GM18499 (cell line): Measurements from ENCODE around the gene GIT2.
"Not testable (repeated sequence)": the region's sequence is repeated elsewhere in the genome, so short reads cannot be mapped to it uniquely, and the experiment has no call there.

Experiments
- ATAC-seq: cut with Tn5 transposase; IDR thresholded peaks from one replicate; pipeline ENCODE4 v1.9.1; 2021; ENCODE audit warnings: moderate number of reproducible peaks; ENCODE audit not compliant: insufficient read depth, unreplicated experiment

Gene GIT2

DNA sequence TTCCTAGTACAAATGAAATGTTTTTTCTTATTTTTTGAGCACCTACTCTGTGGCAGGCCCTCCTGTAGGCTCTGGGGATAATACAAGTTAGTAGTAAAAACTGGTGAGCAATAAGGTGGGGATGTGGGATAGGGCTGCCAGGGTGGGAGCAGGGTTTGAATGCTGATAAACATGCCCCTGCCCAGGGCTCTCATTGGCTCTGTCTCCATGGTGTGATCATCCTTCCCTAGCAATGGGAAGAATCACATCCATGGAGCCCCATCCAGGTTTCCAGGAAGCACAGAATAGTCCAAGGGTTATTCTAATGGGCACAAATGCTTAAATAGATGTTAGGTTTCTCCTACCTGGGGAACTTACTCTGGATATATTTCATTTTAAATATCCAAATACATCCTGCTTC is 45.5 kb downstream of the GIT2 start:
- no peak for ATAC-seq

DNA sequence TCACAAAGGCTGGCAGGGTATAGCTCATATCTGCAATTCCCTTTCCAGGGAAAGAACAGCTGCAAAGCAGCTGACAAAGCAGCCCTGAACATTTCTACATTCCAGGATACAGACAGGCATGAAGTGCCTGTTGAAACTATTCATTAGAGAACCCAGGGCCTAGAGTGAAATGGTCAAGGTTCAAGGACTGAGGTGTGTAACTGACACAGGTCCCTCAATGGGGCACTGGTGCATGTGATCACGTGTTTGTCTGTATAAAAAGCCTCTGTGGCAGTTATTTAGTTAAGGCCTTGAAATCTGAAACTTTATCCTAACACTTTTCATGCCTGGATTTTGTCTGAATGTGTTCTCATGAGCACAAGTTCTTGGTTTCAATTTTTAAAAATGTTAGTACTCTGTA is 47.1 kb downstream of the GIT2 start:
- ATAC-seq: no peak

DNA sequence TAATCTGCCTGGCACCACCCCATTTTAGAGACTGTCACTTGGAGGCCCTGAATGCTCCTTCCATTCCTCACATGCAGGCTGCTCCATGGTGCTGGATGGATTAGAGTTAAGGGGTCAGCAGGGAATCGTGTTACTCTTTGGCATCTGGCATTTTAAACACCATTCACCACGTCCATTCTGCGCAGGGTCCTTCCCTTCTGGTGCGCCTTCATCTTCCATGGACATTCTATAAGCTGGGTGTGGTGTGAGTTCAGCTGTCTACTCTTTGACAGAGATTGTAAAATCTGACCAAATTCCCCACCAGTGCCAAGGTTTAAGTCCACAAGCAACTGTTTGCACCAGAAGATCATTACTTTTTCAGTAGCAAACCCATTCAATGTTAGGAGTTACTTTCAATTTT is 47.8 kb downstream of the GIT2 start:
- ATAC-seq: no peak

DNA sequence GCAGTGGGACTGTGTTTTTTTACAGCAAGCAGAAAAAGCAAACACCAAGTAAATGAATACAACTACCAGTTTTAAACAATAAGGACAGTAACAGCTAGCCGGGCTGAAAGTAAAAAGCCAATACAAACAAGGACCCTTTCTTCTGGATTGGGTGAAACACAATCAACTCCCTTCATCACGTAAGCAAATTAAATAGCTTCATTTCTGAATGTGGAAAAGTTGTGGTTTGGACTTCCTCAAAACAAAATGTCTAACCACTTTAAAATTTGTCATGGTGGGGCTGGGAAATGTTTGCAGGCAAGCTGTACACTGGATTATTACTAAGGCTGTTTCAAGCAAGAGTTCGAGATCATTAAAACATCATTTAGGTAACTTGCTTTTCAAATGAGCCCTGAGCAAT is 48.6 kb downstream of the GIT2 start:
- no peak for ATAC-seq

DNA sequence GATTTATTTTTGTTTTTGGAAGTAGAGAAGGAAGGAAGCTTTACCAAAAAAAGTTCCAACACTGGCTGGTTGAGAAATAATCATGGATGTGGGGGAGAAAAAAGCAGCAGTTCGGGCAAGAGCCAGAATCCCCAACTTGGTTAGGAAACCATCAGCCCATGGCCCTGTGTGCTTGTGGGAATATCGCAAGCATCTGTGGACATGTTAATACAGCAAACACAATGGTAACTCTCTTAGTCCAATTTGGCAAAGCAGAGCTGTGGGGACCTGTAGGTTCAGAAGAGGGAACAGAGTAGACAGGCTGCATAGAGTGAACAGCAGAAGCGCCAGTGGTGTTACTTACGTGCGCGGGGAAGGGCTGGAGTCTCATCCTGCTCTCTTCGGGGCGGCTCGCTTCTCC is 49.3 kb downstream of the GIT2 start:
- ATAC-seq: no peak

DNA sequence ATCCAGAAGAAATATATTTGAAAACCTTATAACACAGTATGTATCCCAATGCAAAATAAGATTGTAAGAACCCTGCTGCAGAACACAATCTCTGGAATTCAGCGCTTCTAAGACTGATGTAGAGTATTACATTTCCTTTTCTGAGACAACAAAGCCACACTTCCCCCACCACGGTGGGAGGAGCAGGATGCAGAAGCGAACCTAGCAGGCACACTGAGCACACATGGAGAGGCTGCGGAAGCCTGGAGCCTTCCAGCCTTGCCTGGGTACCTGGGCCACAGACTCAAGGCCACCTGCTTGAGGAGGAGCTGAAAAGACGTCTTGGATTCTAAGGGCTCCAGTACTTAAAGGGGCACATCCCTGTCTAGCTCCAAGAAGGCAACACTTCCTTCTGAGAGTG is 49.7 kb downstream of the GIT2 start:
- ATAC-seq: no peak

DNA sequence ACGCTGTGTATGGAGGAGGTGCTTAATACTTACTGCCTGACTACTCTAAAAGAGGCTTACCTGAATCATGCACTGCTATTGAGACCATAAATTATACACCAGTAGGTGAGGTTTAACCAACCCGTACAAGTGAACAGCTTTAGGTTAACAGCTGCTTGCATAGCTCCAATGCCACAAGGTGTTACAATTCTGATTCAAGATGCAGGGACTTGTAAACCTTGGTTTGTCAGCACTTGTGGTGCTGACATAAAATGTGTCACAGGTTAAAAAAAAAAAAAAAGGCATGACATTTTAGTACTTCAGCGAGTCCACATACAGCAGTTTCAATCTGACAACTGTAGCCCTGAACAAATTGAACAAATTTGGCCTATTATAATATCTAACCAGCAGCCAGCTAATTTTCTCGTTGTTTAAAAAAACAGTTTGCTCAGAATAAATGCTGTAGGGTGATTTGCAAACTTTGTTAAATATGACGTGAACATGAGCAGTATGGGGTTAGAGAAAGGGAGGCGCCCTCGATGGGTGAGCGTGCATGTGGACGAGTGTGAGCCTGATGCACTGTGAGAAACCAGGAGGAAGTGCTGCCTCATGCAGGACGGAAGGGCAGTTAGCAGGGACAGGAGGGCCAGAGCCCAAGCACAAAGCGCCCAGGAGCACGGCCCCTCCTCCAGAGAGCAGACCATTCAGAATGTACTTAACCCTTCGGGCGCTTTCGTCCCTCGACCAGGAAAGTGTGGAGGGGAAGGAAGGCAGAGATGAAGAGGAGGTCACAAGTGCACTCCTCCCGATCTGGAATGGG is 51.4 kb downstream of the GIT2 start:
- ATAC-seq: no peak

DNA sequence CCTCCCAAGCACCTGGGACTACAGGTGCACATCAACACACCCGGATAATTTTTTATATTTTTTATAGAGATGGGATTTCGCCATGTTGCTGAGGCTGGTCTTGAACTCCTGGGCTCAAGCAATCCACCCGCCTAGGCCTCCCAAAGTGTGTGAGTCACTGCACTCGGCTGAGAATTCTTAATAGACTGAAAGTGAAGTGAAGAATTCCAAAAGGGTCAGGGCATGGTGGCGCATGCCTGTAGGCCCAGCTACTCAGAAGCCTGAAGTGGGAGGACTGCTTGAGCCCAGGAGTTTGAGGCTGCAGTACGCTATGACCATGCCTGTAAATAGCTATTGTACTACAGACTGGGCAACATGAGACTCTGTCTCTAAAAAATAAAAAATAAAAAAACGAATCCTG is 52.4 kb downstream of the GIT2 start:
- ATAC-seq: no peak

DNA sequence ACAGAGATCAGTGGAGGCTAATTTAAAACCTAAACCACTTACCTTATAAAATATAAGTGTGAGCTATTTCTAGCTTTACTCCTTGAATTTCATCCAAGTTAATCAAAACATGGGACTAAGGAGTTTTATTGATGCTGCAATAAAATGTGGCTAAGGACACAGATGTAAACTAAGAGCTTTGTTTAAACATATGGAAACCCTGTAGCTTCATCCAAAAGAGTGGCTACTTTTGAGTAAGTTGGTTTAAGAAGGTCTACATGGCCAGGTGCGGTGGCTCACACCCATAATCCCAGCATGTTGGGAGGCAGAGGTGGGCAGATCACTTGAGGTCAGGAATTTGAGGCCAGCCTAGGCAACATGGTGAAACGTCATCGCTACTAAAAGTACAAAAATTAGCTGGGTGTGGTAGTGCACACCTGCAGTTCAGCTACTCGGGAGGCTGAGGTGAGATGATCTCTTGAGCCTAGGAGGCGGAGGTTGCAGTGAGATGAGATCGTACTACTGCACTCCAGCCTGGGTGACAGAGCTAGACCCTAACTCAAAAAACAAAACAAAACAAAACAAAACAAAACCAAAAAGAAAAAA is 55.7 kb downstream of the GIT2 start:
- ATAC-seq: no peak

DNA sequence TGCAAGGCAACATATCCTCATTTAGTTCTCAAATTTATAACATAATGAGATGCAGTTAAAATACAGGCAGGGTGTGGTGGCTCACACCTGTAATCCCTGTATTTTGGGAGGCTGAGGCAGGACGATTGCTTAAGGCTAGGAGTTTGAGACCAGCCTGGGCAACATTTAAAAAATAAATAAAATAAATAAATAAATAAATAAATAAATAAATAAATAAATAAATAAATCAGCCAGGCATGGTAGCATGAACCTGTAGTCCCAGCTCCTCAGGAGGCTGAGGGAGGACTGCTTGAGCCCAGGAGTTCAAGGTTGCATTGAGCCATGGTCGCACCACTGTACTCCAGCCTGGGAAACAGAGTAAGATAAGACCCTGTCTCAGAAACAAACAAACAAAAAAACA is 56.7 kb downstream of the GIT2 start:
- no peak for ATAC-seq

DNA sequence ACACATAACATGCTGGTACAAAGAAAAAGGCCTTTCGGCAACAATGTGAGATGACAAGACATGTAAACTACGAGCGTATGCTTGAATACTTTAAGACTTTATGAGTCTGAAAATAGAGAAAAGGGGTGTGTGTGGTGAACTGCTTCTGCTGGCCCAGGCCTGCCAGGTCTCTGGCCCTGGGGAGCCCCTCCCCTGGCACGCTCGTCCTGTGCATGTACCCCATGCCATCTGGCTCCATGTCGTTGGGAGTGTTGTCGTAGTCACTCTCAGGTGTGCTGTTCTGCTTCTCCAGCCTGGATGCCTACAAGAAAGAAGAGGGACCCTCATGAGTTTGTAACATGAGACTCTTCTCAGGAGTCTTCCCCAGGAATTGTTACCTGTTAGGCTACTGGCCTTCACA is 57.2 kb downstream of the GIT2 start:
- ATAC-seq: no peak

DNA sequence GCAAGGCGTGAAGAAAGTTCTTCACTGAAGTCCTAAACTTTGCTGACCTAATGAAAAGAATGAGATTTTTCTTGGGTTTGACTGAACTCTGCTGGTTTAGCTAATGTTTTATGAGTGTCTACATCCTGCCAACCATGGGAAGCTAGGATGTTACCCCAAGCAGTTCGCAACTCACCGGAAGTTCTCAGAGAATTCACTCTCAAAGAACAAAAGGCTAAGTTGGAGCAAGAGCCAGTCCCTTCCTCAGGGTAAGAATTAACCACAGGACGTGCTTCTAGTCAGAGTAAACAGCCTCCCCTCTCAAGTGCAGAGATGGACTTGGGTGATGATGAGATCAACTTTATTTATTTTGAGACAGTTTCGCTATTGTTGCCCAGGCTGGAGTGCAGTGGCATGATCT is 58.8 kb downstream of the GIT2 start:
- no peak for ATAC-seq

DNA sequence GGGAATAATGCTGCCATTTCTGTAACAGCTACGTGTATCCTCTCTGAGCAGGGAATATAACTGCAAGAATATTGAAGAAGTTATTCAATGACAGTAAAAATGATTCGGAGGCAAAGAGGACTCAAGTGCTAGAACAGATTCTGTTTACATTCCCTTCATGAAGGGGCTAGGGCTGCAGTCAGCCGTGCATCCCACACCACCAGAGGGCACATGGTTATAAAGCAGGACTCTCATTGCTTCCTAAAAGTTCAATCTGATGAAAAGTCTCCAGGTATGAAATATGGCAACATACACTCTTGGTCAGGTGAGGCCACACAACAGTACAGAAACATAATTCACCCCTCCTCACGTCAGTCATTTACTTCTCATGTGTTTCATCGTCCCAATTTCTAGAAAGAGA is 62.1 kb downstream of the GIT2 start:
- no peak for ATAC-seq

DNA sequence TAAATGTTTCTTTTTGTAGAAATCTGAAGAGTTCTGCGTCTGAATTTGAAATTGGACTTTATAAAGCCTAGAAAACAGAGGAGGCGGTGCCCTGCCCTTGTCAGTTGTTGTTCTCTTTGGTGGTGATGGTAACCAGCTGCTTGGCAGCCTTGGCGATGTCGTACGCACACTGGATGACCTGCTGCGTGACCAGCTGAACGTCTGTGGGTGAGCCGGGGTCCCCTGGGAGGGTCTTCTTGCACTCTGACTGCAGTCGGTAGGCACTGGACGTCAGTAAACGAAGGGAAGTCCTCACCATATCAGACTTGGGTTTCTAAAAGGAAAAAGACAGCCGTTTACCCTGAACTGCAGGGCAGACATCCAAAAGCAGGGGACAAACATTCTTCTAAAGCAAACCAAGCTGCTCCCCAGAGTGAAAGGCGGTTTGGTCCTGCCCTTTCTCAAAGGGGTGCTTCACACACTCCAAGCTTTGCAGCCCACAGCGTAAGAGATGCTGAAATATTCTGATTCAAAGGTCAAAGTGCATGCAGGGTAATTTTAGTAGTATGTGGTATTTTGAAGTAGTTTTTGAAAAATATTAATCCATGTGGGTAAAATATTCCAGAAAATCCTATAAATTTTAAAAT is 63.2 kb downstream of the GIT2 start:
- ATAC-seq: no peak

DNA sequence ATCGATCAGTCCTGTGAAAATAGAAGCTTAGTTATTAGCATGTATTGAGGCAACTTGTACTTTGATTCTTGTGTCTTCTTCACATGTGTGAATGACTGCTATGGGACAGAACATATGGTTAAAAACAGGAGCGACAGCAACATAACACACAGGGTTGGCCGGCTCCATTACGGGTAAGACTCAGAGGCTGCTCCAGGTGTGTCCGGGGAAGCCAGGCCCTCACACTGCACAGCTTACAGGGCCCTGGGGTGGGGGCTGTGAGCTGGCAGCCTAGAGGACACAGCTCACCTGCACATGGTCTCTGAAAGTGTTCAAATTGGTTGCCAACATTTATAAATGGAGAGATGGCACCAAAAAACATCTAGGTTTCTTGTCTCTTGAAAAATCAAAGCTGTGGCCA is 65.0 kb downstream of the GIT2 start:
- no peak for ATAC-seq

DNA sequence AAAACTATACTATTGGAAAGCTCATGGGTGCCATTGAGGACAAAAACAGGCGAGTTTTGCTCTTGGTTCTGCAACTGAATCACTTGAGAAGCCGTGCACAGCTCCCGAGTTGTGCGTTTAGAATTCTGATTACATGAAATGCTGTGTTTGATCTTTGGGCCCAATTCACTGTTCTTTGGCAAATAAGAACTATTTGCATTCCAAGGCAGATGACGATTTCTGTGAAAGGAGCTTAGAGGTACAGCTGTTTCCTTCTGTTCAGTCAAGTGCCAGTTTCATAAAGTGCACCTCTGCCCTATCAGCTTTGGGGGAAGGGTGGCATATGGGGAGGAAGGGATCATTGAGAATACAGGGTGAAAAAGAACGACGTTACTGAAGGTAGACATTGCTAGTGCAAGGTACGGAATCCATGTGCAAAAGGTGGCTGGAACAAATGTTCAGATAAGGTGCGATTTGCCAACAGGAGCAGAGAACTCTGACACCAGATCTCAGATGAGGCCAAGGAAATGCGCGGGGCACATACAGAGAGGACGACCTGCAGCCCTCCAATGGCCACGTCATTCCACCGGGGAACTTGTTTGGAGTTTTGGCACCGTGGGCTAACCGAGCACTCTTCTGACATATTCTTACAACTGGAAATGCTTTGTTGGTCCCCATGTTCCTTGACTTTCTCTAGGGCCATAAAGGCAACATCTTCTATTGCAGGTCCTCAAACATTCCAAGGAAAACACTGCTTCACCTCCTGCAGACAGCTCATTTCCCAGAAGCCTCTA is 66.0 kb downstream of the GIT2 start:
- no peak for ATAC-seq

DNA sequence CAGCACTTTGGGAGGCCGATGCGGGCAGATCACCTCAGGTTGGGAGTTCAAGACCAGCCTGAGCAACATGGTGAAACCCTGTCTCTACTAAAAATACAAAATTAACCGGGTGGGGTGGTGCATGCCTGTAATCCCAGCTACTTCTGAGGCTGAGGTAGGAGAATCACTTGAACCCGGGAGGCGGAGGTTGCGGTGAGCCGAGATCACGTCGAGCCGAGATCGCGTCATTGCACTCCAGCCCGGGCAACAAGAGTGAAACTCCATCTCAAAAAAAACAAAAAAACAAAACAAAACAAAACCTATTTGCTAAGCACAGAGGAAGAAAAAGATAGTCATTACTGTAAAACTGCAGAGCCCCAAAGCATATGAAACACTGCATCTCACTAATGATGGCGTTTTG is 66.8 kb downstream of the GIT2 start:
- not testable (repeated sequence) for ATAC-seq

DNA sequence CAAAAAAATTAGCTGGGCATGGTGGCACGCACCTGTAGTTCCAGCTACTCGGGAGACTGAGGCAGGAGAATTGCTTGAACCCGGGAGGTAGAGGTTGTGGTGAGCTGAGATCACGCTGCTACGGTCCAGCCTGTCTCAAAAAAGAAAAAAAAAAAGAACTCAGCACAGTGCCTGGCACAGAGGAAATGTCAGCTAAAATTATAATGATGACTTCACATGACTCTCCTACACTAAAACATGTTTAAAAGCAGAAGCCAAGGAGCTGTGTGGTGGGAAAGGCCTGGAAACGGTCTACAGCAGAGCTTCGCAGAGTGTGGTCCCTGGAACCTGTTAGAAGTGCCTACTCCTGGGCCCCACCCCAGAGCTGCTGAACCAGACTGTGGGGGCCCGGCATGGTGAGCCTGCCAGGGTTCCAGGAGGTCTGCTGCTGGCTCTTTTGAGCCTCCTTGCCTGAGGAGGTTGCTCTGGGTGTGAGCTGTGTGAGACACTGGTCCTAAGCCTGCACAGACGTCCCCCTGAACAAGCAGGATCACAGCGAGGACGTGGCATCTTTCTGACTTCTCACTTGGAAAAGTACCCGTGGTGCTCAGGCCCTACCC is 68.0 kb downstream of the GIT2 start:
- ATAC-seq: no peak

DNA sequence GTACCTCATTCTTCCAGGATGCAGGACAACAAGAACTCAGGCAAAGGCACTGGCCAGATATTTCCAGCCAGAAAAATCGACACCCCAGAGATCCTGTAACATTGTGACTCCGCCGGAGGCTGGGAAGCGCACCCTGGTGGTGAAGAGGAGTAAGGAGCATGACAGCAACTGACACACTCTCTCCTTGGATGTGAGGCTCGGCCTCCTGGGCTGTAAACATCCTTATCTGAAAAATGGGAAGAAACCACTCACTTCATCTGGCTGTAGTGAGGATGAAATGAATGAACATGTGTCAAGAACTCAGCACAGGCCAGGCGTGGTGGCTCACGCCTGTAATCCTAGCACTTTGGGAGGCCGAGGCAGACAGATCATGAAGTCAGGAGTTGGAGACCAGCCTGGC is 68.5 kb downstream of the GIT2 start:
- no peak for ATAC-seq

DNA sequence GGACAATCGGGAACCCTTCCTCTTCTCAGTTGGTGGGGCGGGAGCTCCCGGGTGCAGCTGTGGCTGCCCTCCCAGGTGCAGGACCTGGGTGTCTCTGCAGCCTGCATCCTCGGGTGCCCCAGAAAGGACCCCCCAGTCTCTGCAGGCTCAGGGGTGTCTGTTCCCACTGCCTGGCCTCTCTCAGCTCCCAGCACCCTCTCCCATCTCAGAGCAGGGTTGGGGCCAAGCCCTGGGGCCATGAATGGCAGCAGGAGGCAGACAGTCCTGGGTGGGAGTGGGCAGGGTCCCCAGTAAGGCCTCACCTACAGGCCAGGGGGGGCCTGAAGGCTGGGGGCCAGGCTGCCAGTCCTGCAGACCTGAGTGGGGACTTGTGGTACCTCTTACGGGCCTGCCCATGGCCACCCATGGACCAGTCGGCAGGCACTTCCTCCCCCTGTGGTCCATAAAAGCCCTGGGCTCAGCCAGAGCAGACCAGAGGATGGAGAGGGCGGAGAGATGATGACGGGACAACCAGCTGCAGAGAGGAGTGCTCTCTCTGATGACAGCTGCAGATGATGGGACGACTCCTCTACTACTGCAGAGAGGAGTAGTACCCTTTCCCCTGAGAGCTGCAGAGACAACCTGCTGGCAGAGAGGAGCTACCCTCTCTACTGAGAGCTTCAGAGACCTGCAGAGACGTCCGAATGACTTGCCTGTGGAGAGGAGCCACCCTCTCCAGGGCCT is 69.5 kb downstream of the GIT2 start:
- no peak for ATAC-seq
